CD14-positive monocyte (primary cell): ENCODE data around the gene NXPH1. TPM values are rescaled to one million over a fixed set of nuclear protein-coding genes. Genes with fewer than 3 reads are reported as not detected.

Experiments
- DNase-seq, 3 donors: peaks; one replicate each; pipeline ENCODE4 v3.0.0-alpha.2; 2011 to 2022
- H2AFZ ChIP-seq: 2 replicates; pipeline ENCODE4 v1.6.0; 2012; ENCODE audit warnings: mild to moderate bottlenecking, low read depth, low read length, inconsistent platforms; ENCODE audit not compliant: insufficient read depth, poor library complexity, severe bottlenecking
- H3K27ac ChIP-seq, 2 donors: 1 replicate in 1 of 2; 2 replicates in 1 of 2; pipeline ENCODE4 v1.5.1; 2012 to 2013; ENCODE audit warnings: low read length in 2 of 2, control low read depth in 1 of 2, inconsistent platforms in 1 of 2, low read depth in 1 of 2, mild to moderate bottlenecking in 1 of 2
- H3K27me3 ChIP-seq, 2 donors: one replicate each; pipeline versions ENCODE4 v1.6.0 to v1.6.1; 2011 to 2013; ENCODE audit warnings: low read length in 2 of 2; ENCODE audit not compliant: control insufficient read depth in 2 of 2, insufficient read depth in 2 of 2
- H3K36me3 ChIP-seq, 2 donors: replicated peaks in 1 of 2; 1 replicate in 1 of 2; 2 replicates in 1 of 2; pipeline versions ENCODE4 v1.5.1 to v1.6.1; 2012 to 2013; ENCODE audit warnings: low read length in 2 of 2, control low read depth in 1 of 2, inconsistent platforms in 1 of 2, mild to moderate bottlenecking in 1 of 2; ENCODE audit not compliant: insufficient read depth in 2 of 2, control insufficient read depth in 1 of 2
- H3K4me1 ChIP-seq, 2 donors: 1 replicate in 1 of 2; 2 replicates in 1 of 2; pipeline versions ENCODE4 v1.5.1 to v1.6.1; 2012 to 2013; ENCODE audit warnings: low read length in 2 of 2, control low read depth in 1 of 2, inconsistent platforms in 1 of 2, mild to moderate bottlenecking in 1 of 2, moderate library complexity in 1 of 2; ENCODE audit not compliant: insufficient read depth in 2 of 2, control insufficient read depth in 1 of 2
- H3K4me2 ChIP-seq: replicated peaks from 2 replicates; pipeline ENCODE3; 2012; ENCODE audit warnings: low read length, moderate library complexity, mild to moderate bottlenecking; ENCODE audit not compliant: poor library complexity, severe bottlenecking; ENCODE audit errors: extremely low read depth
- H3K4me3 ChIP-seq, 3 experiments: fragments of 200-600 bp in 1 of 3; sonication (generic) in 1 of 3; replicated peaks in 1 of 3; 1 replicate in 2 of 3; 2 replicates in 1 of 3; pipeline ENCODE4 v1.5.1; 2011 to 2013; ENCODE audit warnings: low read length in 3 of 3, mild to moderate bottlenecking in 3 of 3, control low read depth in 2 of 3, low read depth in 2 of 3, inconsistent platforms in 1 of 3, moderate library complexity in 1 of 3
- H3K79me2 ChIP-seq: 2 replicates; pipeline ENCODE4 v1.6.0; 2012; ENCODE audit warnings: mild to moderate bottlenecking, control low read depth, inconsistent platforms, low read length, moderate library complexity; ENCODE audit not compliant: insufficient read depth
- H3K9ac ChIP-seq: 2 replicates; pipeline ENCODE4 v1.6.0; 2017; ENCODE audit warnings: low read length, mild to moderate bottlenecking; ENCODE audit not compliant: insufficient read depth, poor library complexity, severe bottlenecking
- H3K9me3 ChIP-seq, 2 donors: replicated peaks in 1 of 2; 1 replicate in 1 of 2; 2 replicates in 1 of 2; pipeline versions ENCODE4 v1.5.1 to v1.6.1; 2012 to 2013; ENCODE audit warnings: low read length in 2 of 2, control low read depth in 1 of 2; ENCODE audit not compliant: control insufficient read depth in 1 of 2, insufficient read depth in 1 of 2
- H4K20me1 ChIP-seq: 2 replicates; pipeline ENCODE4 v1.6.0; 2012; ENCODE audit warnings: mild to moderate bottlenecking, low read length, control low read depth, moderate library complexity; ENCODE audit not compliant: insufficient read depth
- H3K27ac Mint-ChIP-seq, 7 donors: one replicate each; pipeline ENCODE4 v1.8.0; 2020; ENCODE audit warnings: mild to moderate bottlenecking in 7 of 7, mixed read lengths in 7 of 7, moderate library complexity in 6 of 7, inconsistent platforms in 2 of 7
- H3K27me3 Mint-ChIP-seq, 3 donors: one replicate each; pipeline ENCODE4 v1.8.0; 2021 to 2022; ENCODE audit warnings: low read depth in 3 of 3, mild to moderate bottlenecking in 3 of 3, mixed read lengths in 3 of 3, moderate library complexity in 3 of 3, inconsistent platforms in 1 of 3
- H3K36me3 Mint-ChIP-seq, 2 donors: one replicate each; pipeline ENCODE4 v1.8.0; 2020; ENCODE audit warnings: mixed read lengths in 2 of 2, inconsistent platforms in 1 of 2, mild to moderate bottlenecking in 1 of 2
- H3K4me1 Mint-ChIP-seq: one replicate; pipeline ENCODE4 v1.8.0; 2020; ENCODE audit warnings: mild to moderate bottlenecking, mixed read lengths
- H3K4me3 Mint-ChIP-seq, 2 donors: one replicate each; pipeline ENCODE4 v1.8.0; 2020; ENCODE audit warnings: mild to moderate bottlenecking in 2 of 2, mixed read lengths in 2 of 2, moderate library complexity in 1 of 2
- H3K9me3 Mint-ChIP-seq, 7 donors: one replicate each; pipeline ENCODE4 v1.8.0; 2020 to 2022; ENCODE audit warnings: mixed read lengths in 7 of 7, mild to moderate bottlenecking in 6 of 7, moderate library complexity in 6 of 7, inconsistent platforms in 2 of 7
- CTCF ChIP-seq: fragments of 200-600 bp; IDR thresholded peaks from one replicate; pipeline ENCODE4 v1.8.0; 2022; ENCODE audit warnings: antibody characterized with exemption, mild to moderate bottlenecking
- WGBS: methylation state at CpG from one replicate; pipeline ENCODE4 v1.1.5; 2013; ENCODE audit warnings: missing lambda C conversion rate; ENCODE audit not compliant: insufficient coverage; 5-methylcytosine and 5-hydroxymethylcytosine counted together
- intact Hi-C, 2 donors: fragments of 100-400 bp; cut with micrococcal nuclease; formaldehyde crosslinking; loops; one replicate each; pipeline versions ENCODE4 v1.15.0 to v1.15.1; 2023
- polyA plus RNA-seq, 3 donors: library from polyadenylated mRNA; depleted of rRNA in 1 of 3; unstranded in 2 of 3; stranded (reverse) in 1 of 3; fragments of 300-500 nt in 2 of 3; fragments of >200 nt in 1 of 3; fragmentation: Illumina TruSeq in 2 of 3; gene quantifications; 1 replicate in 2 of 3; 2 replicates in 1 of 3; pipeline ENCODE4 v1.2.3, GENCODE V29; 2012 to 2021

Gene NXPH1
- polyA plus RNA-seq, 3 donors, result not detected

GRCh38 chr7:8668627-8669500 lies 235.5 kb downstream of the NXPH1 start:
- H3K9ac ChIP-seq, result no peak overlapping the region
- no peaks in the 10 kb centered on the region for H3K4me1 Mint-ChIP-seq
- H3K27ac ChIP-seq, result no peak overlapping the region
- no peak overlapping the region for H2AFZ ChIP-seq
- H4K20me1 ChIP-seq, result no peaks in the 10 kb centered on the region
- H3K4me1 ChIP-seq, result no peaks in the 10 kb centered on the region
- intact Hi-C loops, result no loop called here
- H3K36me3 ChIP-seq, result no peaks in the 10 kb centered on the region
- no peak for TF ChIP-seq CTCF
- 75% methylated on average over 6 of the region's 6 CpGs for WGBS
- DNase-seq, result no peak
- H3K36me3 Mint-ChIP-seq, result no peaks in the 10 kb centered on the region
- no peak overlapping the region for H3K27ac Mint-ChIP-seq
- no peak overlapping the region for H3K4me3 ChIP-seq
- H3K4me3 Mint-ChIP-seq, result no peak overlapping the region
- H3K4me2 ChIP-seq, result no peak overlapping the region
- peaks cover 2 to 29% (median 5%) of the 10 kb centered on the region in 7 donors for H3K9me3 Mint-ChIP-seq
- H3K27me3 ChIP-seq, result no peaks in the 10 kb centered on the region
- H3K79me2 ChIP-seq, result no peaks in the 10 kb centered on the region
- no peaks in the 10 kb centered on the region for H3K27me3 Mint-ChIP-seq
- H3K9me3 ChIP-seq, result peaks cover 13 to 14% of the 10 kb centered on the region in 2 donors

GRCh38 chr7:8669501-8669851 lies 236.1 kb downstream of the NXPH1 start:
- H3K4me3 Mint-ChIP-seq, result no peak overlapping the region
- Histone ChIP-seq H3K4me1 (no peaks in the 10 kb centered on the region), H3K79me2 (no peaks in the 10 kb centered on the region), H3K27ac (no peak overlapping the region), H3K36me3 (no peaks in the 10 kb centered on the region), H3K27me3 (no peaks in the 10 kb centered on the region), H3K9me3 (peaks cover 13 to 14% of the 10 kb centered on the region in 2 donors), H3K4me2 (no peak overlapping the region), H2AFZ (no peak overlapping the region), H3K4me3 (no peak overlapping the region), H4K20me1 (no peaks in the 10 kb centered on the region), H3K9ac (no peak overlapping the region)
- no peaks in the 10 kb centered on the region for H3K4me1 Mint-ChIP-seq
- H3K27me3 Mint-ChIP-seq, result no peaks in the 10 kb centered on the region
- H3K27ac Mint-ChIP-seq, result no peak overlapping the region
- TF ChIP-seq CTCF, result no peak
- no peaks in the 10 kb centered on the region for H3K36me3 Mint-ChIP-seq
- intact Hi-C loops, result no loop called here
- DNase-seq, result no peak
- H3K9me3 Mint-ChIP-seq, result peaks cover 2 to 29% (median 5%) of the 10 kb centered on the region in 7 donors
